Endothelial cell of coronary artery (primary cell): ENCODE measurements around the gene FKBP10. TPM values are rescaled to one million over a fixed set of nuclear protein-coding genes. Genes with fewer than 3 reads are reported as not detected.

Experiments
- total RNA-seq: library from RNA; depleted of rRNA; stranded (reverse); fragments of >200 nt; gene quantifications from 2 replicates; pipeline ENCODE4 v1.2.3, GENCODE V29; 2014

Gene FKBP10, protein sequence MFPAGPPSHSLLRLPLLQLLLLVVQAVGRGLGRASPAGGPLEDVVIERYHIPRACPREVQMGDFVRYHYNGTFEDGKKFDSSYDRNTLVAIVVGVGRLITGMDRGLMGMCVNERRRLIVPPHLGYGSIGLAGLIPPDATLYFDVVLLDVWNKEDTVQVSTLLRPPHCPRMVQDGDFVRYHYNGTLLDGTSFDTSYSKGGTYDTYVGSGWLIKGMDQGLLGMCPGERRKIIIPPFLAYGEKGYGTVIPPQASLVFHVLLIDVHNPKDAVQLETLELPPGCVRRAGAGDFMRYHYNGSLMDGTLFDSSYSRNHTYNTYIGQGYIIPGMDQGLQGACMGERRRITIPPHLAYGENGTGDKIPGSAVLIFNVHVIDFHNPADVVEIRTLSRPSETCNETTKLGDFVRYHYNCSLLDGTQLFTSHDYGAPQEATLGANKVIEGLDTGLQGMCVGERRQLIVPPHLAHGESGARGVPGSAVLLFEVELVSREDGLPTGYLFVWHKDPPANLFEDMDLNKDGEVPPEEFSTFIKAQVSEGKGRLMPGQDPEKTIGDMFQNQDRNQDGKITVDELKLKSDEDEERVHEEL
- 103 and 201 TPM in 2 replicates for total RNA-seq

DNA sequence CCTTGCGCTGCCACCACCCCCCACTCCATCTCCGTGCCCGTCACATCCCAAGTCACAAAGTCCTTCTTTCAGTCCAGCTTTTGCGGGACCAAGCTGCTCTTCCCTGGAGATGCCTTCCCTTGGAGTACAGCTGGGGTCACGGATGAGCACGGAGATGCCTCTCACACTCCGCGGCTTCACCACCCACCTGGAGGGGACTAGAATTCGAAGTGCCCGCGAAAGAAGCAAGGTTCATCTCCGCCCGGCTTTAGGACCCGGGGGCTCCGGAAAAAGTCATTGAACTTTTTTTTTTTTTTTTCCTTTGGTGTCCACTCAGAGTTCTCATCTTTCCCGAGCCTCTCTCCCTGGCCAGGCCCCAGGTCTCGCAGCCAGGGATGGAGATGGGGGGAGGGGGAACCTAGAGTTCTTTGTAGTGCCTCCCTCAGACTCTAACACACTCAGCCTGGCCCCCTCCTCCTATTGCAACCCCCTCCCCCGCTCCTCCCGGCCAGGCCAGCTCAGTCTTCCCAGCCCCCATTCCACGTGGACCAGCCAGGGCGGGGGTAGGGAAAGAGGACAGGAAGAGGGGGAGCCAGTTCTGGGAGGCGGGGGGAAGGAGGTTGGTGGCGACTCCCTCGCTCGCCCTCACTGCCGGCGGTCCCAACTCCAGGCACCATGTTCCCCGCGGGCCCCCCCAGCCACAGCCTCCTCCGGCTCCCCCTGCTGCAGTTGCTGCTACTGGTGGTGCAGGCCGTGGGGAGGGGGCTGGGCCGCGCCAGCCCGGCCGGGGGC, at the start of gene FKBP10:
FKBP10 (plus strand) TSS at position 624 of the 771 bp plus-strand sequence; CDS start at position 655, 31 bp downstream.

DNA sequence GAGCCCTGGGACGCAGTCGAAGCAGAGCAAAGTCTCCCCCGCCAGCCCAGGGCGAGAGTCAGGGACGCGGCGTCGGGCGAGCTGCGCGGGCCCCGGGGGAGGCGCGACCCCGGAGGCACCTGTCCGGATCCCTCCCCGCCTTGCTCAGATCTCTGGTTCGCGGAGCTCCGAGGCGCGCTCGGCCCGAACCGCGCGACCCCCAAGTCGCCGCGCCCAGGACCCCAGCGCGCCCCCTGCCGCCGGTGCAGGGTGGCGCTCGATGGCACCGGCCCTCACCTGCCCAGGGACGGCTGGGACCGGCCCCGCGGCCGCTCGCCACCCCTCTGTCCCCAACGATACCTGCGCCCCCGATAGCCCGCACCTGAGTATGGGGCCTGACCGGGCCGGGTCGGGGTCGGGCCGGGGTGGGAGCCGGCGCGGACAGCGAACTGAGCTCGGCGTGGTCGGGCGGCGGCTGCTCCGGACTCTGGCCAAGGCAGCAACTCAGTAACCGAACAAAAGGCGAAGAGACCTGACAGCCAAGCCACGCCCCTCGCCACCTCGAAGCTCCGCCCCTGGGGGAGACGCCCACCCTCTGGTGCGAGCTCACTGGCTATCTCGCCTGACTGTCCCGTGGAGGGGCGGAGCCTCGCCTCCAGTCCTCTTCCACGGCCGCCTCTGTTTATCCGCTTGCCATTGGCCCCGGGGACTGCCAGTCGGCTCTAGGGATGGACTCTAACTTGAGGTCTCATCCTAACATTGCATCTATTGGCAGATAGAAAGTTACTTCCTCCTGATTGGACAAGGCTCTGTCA, 26.4 kb upstream of the FKBP10 start, which contains the start of gene JUP:
JUP (minus strand) TSS at position 485 of the 794 bp plus-strand sequence. CDS start 14,857 bp downstream, outside the sequence.

DNA sequence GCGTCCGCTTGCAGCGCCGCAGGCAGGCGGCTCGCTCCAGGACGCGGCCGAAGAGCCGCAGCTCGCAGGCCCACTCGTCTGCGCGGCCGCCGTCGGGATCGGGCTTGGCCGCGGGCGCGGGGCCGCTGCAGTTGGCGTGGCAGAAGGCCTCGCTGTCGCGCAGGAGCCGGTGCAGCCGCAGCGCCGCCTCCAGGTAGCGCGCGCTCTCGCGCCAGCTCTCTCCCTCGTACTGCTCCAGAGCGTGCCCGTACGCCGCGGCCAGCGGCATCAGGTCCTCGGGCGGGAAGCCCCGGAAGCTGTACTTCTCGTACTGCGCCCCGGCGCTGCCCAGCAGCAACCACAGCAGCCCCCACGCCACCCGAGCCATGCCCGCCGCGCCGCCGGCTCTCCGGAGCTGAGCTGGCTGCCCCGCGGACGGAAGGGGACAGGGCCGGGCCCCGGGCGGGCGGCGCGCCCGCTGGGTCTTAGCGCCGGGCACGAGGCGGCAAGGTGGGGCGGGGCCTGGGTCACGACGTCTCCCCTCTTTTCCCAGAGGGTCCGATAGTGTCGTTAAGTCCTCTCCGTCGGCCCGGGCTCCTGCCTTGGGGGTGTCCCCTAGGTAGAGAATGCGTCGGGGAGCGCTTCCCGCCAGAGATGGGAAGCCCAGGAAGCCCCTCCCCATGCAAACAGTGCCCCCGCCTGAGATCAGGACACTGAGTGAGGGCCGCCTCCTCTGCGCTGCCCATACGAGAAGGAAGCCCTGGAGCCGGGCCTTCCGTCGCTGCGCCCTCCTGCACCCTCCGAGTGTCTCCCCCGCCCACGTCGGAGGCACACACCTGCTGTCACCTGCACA, 1.0 kb upstream of the FKBP10 start, which contains the start of gene P3H4:
P3H4 (minus strand) TSS at position 401 of the 832 bp plus-strand sequence; CDS start at position 367, 34 bp downstream.

DNA sequence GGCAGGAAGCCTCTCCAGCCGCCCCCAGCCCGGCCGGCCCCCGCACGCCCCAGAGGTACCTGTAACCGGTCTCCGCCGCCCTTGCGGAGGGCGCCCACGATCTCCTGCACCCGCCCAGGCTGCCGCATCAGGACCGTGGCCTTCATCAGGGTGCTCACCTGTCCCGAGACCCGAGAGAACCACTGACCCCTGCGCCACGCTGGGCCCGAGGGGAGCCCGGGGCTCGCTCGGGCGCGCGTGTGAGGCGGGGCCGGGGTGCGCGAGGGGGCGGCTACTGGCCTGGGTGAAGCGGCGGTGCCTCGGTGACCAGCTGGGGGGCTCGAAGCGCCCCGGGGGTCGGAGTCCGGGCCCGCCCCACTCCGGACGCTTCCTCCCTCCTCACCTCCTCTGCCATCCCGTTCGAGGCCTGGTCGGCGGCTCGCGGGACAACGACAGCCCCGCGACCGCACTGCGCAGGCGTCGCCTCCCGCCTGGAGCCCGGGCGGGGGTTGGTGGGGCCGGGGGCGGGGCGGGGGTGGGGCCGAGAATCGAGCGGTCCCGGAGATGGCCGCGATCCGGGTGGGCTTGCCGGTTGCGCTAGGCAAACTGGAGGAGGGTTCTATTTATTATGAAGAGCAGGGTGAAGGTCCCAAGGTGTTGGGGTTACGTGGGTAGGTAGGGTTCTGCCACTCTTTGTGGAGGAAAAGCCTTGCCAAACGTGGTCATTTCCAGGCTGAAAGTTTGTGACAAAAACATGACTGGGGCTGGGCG, 23.2 kb downstream of the FKBP10 start, which contains the start of gene NT5C3B:
NT5C3B (minus strand) TSS at position 433 of the 750 bp plus-strand sequence; CDS start at position 394, 39 bp downstream.

DNA sequence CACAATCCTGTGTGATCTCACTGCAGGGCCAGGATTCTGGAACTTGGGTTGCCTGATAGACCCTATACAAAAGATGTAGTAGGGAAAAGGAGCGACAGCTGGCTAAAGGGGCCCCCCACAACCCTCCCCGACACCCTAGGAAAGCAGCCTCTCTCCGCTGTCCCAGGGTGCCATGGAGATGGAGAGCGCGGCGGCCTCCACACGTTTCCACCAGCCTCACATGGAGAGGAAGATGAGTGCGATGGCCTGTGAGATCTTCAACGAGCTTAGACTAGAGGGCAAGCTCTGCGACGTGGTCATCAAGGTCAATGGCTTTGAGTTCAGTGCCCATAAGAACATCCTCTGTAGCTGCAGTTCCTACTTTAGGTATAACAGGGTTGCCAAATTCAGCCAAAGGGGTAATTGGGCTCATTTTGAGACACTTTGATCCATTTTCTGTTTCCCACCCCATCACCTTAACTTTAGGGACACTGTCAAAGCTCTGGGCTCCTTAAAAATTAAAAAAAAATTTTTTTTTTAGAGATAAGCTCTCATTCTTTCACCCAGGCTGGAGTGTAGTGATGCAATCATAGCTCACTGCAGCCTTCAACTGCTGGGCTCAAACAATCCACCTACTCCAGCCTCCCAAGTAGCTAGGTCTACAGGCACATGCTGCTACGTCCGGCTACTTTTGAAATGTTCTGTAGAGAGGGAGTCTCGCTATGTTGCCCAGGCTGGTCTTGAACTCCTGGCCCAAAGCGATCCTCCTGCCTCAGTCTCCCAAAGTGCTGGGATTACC, 25.1 kb downstream of the FKBP10 start, which contains the start of gene KLHL10:
KLHL10 (plus strand) TSS at position 65 of the 778 bp plus-strand sequence; CDS start at position 173, 108 bp downstream.

DNA sequence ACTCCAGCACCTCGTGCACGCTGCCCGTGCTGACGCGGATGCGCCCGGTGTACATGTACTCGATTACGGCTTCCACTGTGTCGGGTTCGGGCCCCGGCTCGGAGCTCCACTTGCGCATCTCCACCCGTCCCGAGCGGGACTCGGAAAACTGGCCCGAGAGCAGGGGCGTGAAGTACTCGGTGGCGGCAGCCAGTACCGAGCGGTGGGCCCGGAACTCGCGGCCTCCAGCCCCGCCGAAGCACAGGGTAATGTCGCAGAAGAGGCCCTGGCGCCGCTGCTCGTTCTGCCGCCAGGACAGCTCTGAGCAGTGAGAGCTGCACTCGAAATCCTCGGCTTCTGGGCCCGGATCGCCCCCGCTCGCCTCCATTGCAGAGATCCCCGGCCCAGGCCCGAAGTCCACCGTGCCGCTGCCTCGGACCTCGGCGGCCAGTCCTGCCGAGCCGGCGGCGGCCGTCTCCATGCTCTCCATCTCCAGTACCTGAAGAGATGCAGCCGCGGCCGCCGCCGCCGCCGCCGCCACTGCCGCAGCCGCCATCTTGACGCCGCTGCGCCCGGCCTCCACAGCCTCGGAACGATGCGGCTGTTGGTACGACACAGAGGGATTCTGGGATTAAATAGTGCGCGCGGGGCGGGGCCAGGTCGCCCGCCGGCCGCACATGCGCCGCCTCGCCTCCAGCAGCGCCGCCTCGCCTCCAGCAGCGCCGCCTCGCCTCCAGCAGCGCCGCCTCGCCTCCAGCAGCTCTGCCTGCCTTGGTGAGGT, 52.2 kb downstream of the FKBP10 start, which contains the start of gene KLHL11:
KLHL11 (minus strand) TSS at position 588 of the 760 bp plus-strand sequence; CDS start at position 535, 53 bp downstream.

Other genes starting within 250 kb of the FKBP10 start
- gene KRT9, start 240.9 kb upstream of the FKBP10 start, total RNA-seq: not detected in 2 replicates
- gene KRT14, start 226.1 kb upstream of the FKBP10 start, total RNA-seq: 0.19 TPM in 1 of 2 replicates, not detected in the other
- gene KRT16, start 200.2 kb upstream of the FKBP10 start, total RNA-seq: 0.09 TPM in 1 of 2 replicates, not detected in the other
- 2.2 and 2.4 TPM in 2 replicates for gene KRT17, start 188.4 kb upstream of the FKBP10 start, total RNA-seq
- 68.4 and 86.9 TPM in 2 replicates for gene EIF1, start 124.1 kb upstream of the FKBP10 start, total RNA-seq
- not detected in 2 replicates for gene GAST, start 100.7 kb upstream of the FKBP10 start, total RNA-seq
- gene HAP1, start 78.4 kb upstream of the FKBP10 start, total RNA-seq: 0.28 and 0.36 TPM in 2 replicates
- gene JUP, start 26.3 kb upstream of the FKBP10 start, total RNA-seq: 79.8 and 113 TPM in 2 replicates
- gene P3H4, start 1.1 kb upstream of the FKBP10 start, total RNA-seq: 62.4 and 107 TPM in 2 replicates
- gene NT5C3B, start 23.2 kb downstream of the FKBP10 start, total RNA-seq: 54.4 and 54.8 TPM in 2 replicates
- gene KLHL10, start 24.8 kb downstream of the FKBP10 start, total RNA-seq: 0.18 TPM in 1 of 2 replicates, not detected in the other
- gene KLHL11, start 52.4 kb downstream of the FKBP10 start, total RNA-seq: 23.9 and 26.9 TPM in 2 replicates
- gene ACLY, start 105.9 kb downstream of the FKBP10 start, total RNA-seq: 202 and 207 TPM in 2 replicates
- 0.18 and 0.28 TPM in 2 replicates for gene ODAD4, start 117.6 kb downstream of the FKBP10 start, total RNA-seq
- gene CNP, start 153.8 kb downstream of the FKBP10 start, total RNA-seq: 50.8 and 58.7 TPM in 2 replicates
- 92.2 and 100 TPM in 2 replicates for gene DNAJC7, start 204.4 kb downstream of the FKBP10 start, total RNA-seq
- 30.4 and 33.5 TPM in 2 replicates for gene NKIRAS2, start 207.1 kb downstream of the FKBP10 start, total RNA-seq
- 0.09 and 0.28 TPM in 2 replicates for gene C17orf113, start 237.6 kb downstream of the FKBP10 start, total RNA-seq